GM19240 (cell line): ENCODE measurements around the gene VSTM4.

Experiments
- DNase-seq: peaks from one replicate; pipeline ENCODE4 v3.0.0; 2011; ENCODE audit warnings: low spot score; ENCODE audit not compliant: insufficient read length

Gene VSTM4

GRCh38 chr10:49009199-49009979, 105.9 kb downstream of the VSTM4 start:
- DNase-seq: no peak

GRCh38 chr10:49008505-49009198, 106.7 kb downstream of the VSTM4 start:
- no peak for DNase-seq

- DNase-seq: no peak
Measured at GRCh38 chr10:49008091-49008490, 107.2 kb downstream of the VSTM4 start.

GRCh38 chr10:49007129-49007528, 108.2 kb downstream of the VSTM4 start:
- DNase-seq: no peak

- DNase-seq: no peak
Measured at GRCh38 chr10:49005270-49005669, 110.1 kb downstream of the VSTM4 start.

GRCh38 chr10:49001870-49002672, 113.3 kb downstream of the VSTM4 start:
- no peak for DNase-seq

GRCh38 chr10:49001402-49001801, 113.9 kb downstream of the VSTM4 start:
- DNase-seq: no peak

GRCh38 chr10:49000437-49001398, 114.6 kb downstream of the VSTM4 start:
- no peak for DNase-seq

- no peak for DNase-seq
Measured at GRCh38 chr10:48999346-48999745, 116.0 kb downstream of the VSTM4 start.

GRCh38 chr10:48996329-48996728, 119.0 kb downstream of the VSTM4 start:
- no peak for DNase-seq

GRCh38 chr10:48993627-48994026, 121.7 kb downstream of the VSTM4 start:
- no peak for DNase-seq

GRCh38 chr10:48990226-48990625, 125.1 kb downstream of the VSTM4 start:
- DNase-seq: no peak

GRCh38 chr10:48985621-48986158, 129.6 kb downstream of the VSTM4 start:
- DNase-seq: no peak

- no peak for DNase-seq
Measured at GRCh38 chr10:48983648-48984351, 131.5 kb downstream of the VSTM4 start.

GRCh38 chr10:48982584-48982983, 132.7 kb downstream of the VSTM4 start:
- DNase-seq: no peak

- DNase-seq: peak; percentile 65
Measured at GRCh38 chr10:48981310-48981907, 133.9 kb downstream of the VSTM4 start.

GRCh38 chr10:48978318-48978717, 137.0 kb downstream of the VSTM4 start:
- no peak for DNase-seq

- DNase-seq: no peak
Measured at GRCh38 chr10:48976196-48976595, 139.1 kb downstream of the VSTM4 start.

- no peak for DNase-seq
Measured at GRCh38 chr10:48974510-48975156, 140.7 kb downstream of the VSTM4 start.
